GM23248 (cell line): ENCODE results near the gene GATM.

Experiments used
- EZH2 ChIP-seq: fragments of 200-600 bp; sonication (generic); IDR thresholded peaks from 2 replicates; pipeline ENCODE4 v1.6.1; 2018; ENCODE audit warnings: antibody characterized with exemption, mild to moderate bottlenecking; ENCODE audit not compliant: insufficient read depth, poor library complexity, severe bottlenecking
- EZH2phosphoT487 ChIP-seq: fragments of 200-600 bp; sonication (generic); IDR thresholded peaks from 2 replicates; pipeline ENCODE4 v1.6.1; 2018; ENCODE audit warnings: antibody characterized with exemption, moderate library complexity, mild to moderate bottlenecking, low read depth; ENCODE audit not compliant: insufficient read depth

DNA sequence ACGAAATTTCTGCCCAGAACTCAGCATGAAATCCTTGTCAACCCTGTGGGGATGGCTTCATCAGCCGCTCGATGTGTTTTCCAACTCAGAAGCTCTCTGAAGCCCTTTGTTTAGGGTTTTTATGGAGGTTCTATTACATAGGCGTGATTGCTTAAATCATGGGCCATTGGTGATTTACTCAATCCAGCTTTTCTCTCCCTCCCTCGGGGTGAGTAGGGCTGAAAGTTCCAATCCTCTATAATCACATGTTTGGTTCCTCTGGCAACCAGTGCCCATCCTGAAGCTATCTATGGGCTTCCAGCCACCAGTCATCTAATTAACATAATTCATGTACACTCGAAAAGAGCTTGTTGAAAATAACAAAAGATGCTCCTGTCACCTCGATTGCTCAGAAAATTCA is 51.6 kb downstream of the GATM start:
- TF ChIP-seq EZH2 (no peak), EZH2phosphoT487 (no peak)
